ENCODE measurements around the gene CDHR3. TPM values are rescaled to one million over a fixed set of nuclear protein-coding genes. Genes with fewer than 3 reads are reported as not detected.

The CDHR3 gene
- total and polyA plus RNA-seq, 2 of the 8 experiments (the other 6 are each of a cell fraction or from before 2014, with no cell fraction given) = 6.4 to 6.8 TPM

DNA sequence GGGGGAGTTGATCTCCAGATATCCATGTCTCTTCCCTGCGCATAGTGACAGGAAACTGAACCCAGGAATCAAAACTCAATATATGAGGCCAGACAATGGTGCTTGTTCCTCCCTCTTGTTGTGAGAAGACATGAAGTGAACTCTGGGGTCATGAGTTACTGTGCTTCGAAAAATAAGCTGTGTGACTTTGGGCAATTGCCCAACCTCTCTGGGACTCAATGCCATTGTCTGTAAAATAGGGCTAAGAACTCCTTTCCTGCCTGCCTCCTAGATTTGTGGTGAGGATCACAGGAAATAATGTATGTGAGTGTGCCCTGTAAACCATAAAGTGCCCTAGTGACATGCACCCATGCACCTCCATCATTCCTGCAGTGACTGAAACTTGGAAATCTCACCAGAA, 100.6 kb downstream of the CDHR3 start:
- POLR2A ChIA-PET (ENCODE audit: partially characterized antibody) = no interaction called here
- WGBS, 2 experiments (ENCODE audit: extremely low coverage in 1 of 2, insufficient coverage in 1 of 2, insufficient read length in 1 of 2, insufficient replicate concordance in 2 of 2, low coverage in 1 of 2, low lambda C conversion rate in 2 of 2, missing lambda C conversion rate in 1 of 2) = 91% methylated on average over 2 of the region's 2 CpGs; no CpG with 5 or more reads in 1 of the 2 experiments
- Histone ChIP-seq H3K23ac (ENCODE audit: insufficient read length) (no peak overlapping the region), H3K9ac (replicated peaks in 1 of 4; ENCODE audit: extremely low read depth in 1 of 4, low read depth in 3 of 4, low read length in 3 of 4) (no peak overlapping the region), H2BK120ac (replicated peaks; ENCODE audit: low read depth, low read length) (no peak overlapping the region), H2BK20ac (ENCODE audit: low read length) (no peak overlapping the region), H3K18ac (ENCODE audit: extremely low read depth, low read length) (no peak overlapping the region), H3K27ac (ENCODE audit: low read depth, low read length) (no peak overlapping the region), H3K79me1 (ENCODE audit: low read depth, low read length) (no peaks in the 10 kb centered on the region), H3K4ac (replicated peaks; ENCODE audit: insufficient read length, low read depth, low read length) (no peak overlapping the region), H4K20me1 (replicated peaks in 1 of 2; ENCODE audit: control insufficient read depth in 1 of 2, insufficient read depth in 2 of 2, low read length in 2 of 2) (no peaks in the 10 kb centered on the region), H2AK5ac (ENCODE audit: low read depth, low read length) (no peak overlapping the region), H3K14ac (ENCODE audit: insufficient read length) (no peak overlapping the region), H2BK15ac (ENCODE audit: low read length) (no peak overlapping the region), H2BK5ac (ENCODE audit: low read depth, low read length) (no peak overlapping the region), H3K79me2 (ENCODE audit: control insufficient read depth in 1 of 2, insufficient read depth in 2 of 2, low read length in 2 of 2) (no peaks in the 10 kb centered on the region), H3K4me1 (replicated peaks in 1 of 4; ENCODE audit: control insufficient read depth in 3 of 4, insufficient read depth in 4 of 4, low read length in 3 of 4) (peaks cover 0 to 6% (median 0%) of the 10 kb centered on the region in 4 experiments; a peak in 1 of 7 replicates), H3K4me2 (ENCODE audit: insufficient read depth in 1 of 2, low read depth in 2 of 2, low read length in 2 of 2) (no peak overlapping the region), H3K56ac (replicated peaks; ENCODE audit: insufficient read length, low read depth, low read length) (no peak overlapping the region), H2AFZ (ENCODE audit: low read length) (no peak overlapping the region), H3K9me3 (ENCODE audit: insufficient read depth in 2 of 2, low read depth in 1 of 2, low read length in 1 of 2) (peaks cover 4 to 5% of the 10 kb centered on the region in 2 experiments; a peak in 2 of 4 replicates), H3K36me3 (ENCODE audit: control insufficient read depth in 2 of 4, insufficient read depth in 4 of 4, low read length in 3 of 4) (no peaks in the 10 kb centered on the region), H3K4me3 (ENCODE audit: extremely low read depth in 1 of 4, insufficient read depth in 2 of 4, low read depth in 3 of 4, low read length in 4 of 4) (no peak overlapping the region), H3K23me2 (ENCODE audit: low read depth, low read length) (no peaks in the 10 kb centered on the region), H2BK12ac (ENCODE audit: low read depth, low read length) (no peak overlapping the region), H3K27me3 (replicated peaks in 1 of 4; ENCODE audit: control insufficient read depth in 3 of 4, extremely low read depth in 1 of 4, insufficient read depth in 3 of 4, low read length in 3 of 4) (no peaks in the 10 kb centered on the region), H4K91ac (replicated peaks; ENCODE audit: insufficient read length, low read length) (no peak overlapping the region), H4K8ac (ENCODE audit: extremely low read depth, insufficient read depth, low read length) (no peak overlapping the region), H4K5ac (ENCODE audit: insufficient read length, low read depth, low read length) (no peak overlapping the region)
- CTCF ChIA-PET (ENCODE audit: partially characterized antibody) = interaction anchor here (1.1 to 13.0 kb wide), 2 partner anchors 9 to 91 kb away, joined by 3 to 154 read pairs; no protein-coding TSS in a partner anchor
- no peak for FAIRE-seq
- DNase-seq (ENCODE audit: low read depth in 1 of 2, low spot score in 2 of 2) = no peak
- TF ChIP-seq JUN (IDR thresholded peaks at IDR 0.05; ENCODE audit: low read depth, low read length) = no peak
- no peak for TF ChIP-seq RBBP5 (IDR thresholded peaks at IDR 0.05; ENCODE audit: borderline replicate concordance, low read depth, low read length)
- TF ChIP-seq POLR2AphosphoS5 (IDR thresholded peaks at IDR 0.05; ENCODE audit: low read depth, low read length) = no peak
- TF ChIP-seq, protein P1, sequence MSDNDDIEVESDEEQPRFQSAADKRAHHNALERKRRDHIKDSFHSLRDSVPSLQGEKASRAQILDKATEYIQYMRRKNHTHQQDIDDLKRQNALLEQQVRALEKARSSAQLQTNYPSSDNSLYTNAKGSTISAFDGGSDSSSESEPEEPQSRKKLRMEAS (IDR thresholded peaks at IDR 0.05) = no peak
- TF ChIP-seq SAP30 (IDR thresholded peaks at IDR 0.05; ENCODE audit: insufficient read depth, insufficient replicate concordance, low read length) = no peak
- TF ChIP-seq CEBPB (IDR thresholded peaks at IDR 0.05; ENCODE audit: low read depth, low read length) = no peak
- TF ChIP-seq, protein P2, sequence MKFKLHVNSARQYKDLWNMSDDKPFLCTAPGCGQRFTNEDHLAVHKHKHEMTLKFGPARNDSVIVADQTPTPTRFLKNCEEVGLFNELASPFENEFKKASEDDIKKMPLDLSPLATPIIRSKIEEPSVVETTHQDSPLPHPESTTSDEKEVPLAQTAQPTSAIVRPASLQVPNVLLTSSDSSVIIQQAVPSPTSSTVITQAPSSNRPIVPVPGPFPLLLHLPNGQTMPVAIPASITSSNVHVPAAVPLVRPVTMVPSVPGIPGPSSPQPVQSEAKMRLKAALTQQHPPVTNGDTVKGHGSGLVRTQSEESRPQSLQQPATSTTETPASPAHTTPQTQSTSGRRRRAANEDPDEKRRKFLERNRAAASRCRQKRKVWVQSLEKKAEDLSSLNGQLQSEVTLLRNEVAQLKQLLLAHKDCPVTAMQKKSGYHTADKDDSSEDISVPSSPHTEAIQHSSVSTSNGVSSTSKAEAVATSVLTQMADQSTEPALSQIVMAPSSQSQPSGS (IDR thresholded peaks at IDR 0.05; ENCODE audit: low read length) = no peak
- TF ChIP-seq BACH1 (IDR thresholded peaks at IDR 0.05; ENCODE audit: low read length) = no peak
- no peak for TF ChIP-seq TBP (IDR thresholded peaks at IDR 0.05; ENCODE audit: low read depth, low read length)
- no peak for TF ChIP-seq SP2 (IDR thresholded peaks at IDR 0.05; ENCODE audit: low read length)
- TF ChIP-seq CHD1 (IDR thresholded peaks at IDR 0.05; ENCODE audit: low read depth, low read length) = no peak
- no peak for TF ChIP-seq CHD2 (IDR thresholded peaks at IDR 0.05; ENCODE audit: low read length)
- TF ChIP-seq HDAC2 (IDR thresholded peaks at IDR 0.05; ENCODE audit: borderline replicate concordance in 1 of 2, low read depth in 2 of 2, low read length in 2 of 2) = no peak
